Activated effector memory CD4-positive, alpha-beta T cell treated with Interleukin-2 at 50 U/mL for 16 hours (primary cell): ENCODE data around the gene PSMA6.
A peak's percentile ranks its signal among the peaks of the same experiment; 100 is the strongest.
"Not testable (repeated sequence)": the region's sequence is repeated elsewhere in the genome, so short reads cannot be mapped to it uniquely, and the experiment has no call there.

ENCODE experiments used
- DNase-seq: peaks from one replicate; pipeline ENCODE4 v3.0.0-alpha.2; 2020

Gene PSMA6

DNA sequence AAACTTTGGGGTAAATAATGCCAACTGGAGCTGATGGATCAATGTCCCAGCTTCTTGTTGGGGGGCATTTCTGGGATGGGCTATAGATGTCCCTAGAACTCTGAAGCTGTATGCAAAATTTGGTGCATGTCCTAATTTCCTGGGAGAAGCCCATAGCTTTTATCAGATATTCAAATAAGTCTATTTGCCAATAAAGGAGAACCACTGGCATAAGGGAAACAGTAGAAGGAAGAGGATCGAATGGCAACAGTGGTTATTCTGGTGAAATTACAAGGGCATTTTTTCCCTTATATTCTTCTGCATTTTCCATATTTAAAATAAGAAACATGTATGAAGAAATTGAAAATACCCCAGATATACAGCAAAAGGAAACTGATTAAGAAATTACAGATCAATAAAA is 34.2 kb downstream of the PSMA6 start:
- no peak for DNase-seq

- DNase-seq: no peak
These were observed 39.7 kb downstream of the PSMA6 start for GRCh38 chr14:35331605-35332516.

GRCh38 chr14:35332517-35333263 is 40.5 kb downstream of the PSMA6 start:
- peak; percentile 27 for DNase-seq

GRCh38 chr14:35333264-35333730 is 41.1 kb downstream of the PSMA6 start:
- no peak for DNase-seq

GRCh38 chr14:35333797-35334743 is 41.9 kb downstream of the PSMA6 start:
- no peak for DNase-seq

DNA sequence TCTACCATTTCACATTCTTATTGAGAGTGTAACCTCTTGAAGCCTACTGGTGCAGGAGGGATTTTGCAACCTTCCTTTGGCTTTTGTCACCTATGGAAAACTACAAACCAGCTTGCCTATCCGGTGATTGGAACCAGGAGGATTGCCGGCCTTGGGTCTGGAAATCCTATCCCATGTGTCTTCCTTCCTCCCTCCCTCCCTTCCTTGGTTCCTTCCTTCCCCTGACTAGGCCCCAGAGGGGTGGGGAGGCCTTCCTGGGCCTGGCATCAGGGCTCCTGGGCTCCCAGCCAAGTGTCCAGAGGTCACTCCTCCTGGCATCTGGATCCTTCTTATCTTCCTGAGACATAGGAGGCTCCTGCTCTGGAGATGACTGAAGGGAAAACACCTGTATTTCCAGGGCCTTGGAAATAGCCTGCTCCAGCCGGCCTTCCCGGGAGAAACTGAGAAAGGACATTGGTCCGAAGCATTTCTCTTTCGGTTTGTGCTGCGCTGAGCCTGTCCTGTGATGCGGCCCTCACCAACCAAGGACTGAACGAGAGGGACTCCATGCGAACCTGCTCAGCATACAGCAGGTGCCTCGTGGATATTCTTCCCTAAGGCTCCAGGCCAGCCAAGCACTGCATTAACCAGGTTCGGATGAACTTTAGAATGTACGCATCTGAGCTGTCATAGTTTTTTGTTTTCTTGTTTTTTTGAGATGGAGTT is 43.4 kb downstream of the PSMA6 start:
- no peak for DNase-seq

DNA sequence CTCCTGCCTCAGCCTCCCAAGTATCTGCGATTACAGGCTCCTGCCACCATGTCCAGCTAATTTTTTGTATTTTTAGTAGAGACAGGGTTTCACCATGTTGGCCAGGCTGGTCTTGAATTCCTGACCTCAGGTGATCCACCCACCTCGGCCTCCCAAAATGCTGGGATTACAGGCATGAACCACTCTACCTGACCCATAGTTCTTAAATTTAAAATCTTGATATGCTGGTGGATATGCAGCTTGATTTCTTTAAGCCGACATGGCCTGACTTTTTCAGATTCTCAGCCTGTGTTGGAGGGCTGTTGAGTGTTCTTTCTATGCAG is 44.0 kb downstream of the PSMA6 start:
- not testable (repeated sequence) for DNase-seq

- no peak for DNase-seq
These were observed 44.5 kb downstream of the PSMA6 start for GRCh38 chr14:35336494-35337268.

GRCh38 chr14:35337269-35338255 is 45.4 kb downstream of the PSMA6 start:
- DNase-seq: no peak

DNA sequence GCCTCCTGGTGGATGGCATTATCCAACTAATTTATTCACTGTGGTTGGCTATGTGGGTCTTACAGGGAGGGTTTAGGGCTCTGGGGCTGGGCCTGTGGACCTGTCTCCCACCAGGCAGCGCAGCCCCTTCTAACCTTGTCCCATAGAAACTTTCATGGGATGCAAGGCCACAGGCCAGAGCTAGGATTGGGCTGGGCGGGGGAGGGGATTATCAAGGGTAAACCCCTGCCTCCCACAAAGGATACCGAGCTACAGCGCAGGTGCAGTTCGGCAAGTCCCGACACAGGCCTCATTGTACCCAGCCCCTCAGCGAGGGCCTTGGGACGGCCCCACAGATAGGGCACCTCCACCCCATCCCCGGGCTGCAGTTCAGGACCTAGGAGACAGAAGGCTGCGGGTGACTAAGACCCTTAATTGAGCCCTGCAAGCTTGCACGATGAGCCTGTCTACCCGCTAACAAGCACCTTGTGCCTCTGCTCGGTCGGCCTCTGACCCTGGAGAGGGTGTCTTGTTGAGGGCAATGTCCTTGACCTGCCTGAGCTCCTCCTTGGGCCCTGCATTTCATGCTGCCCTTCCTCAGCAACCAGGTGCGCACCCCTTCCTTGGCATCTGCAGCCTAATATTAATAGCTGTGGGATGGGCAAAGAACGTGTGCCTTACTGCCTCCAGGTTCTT is 46.7 kb downstream of the PSMA6 start:
- no peak for DNase-seq

- no peak for DNase-seq
These were observed 47.7 kb downstream of the PSMA6 start for GRCh38 chr14:35339761-35340406.

DNA sequence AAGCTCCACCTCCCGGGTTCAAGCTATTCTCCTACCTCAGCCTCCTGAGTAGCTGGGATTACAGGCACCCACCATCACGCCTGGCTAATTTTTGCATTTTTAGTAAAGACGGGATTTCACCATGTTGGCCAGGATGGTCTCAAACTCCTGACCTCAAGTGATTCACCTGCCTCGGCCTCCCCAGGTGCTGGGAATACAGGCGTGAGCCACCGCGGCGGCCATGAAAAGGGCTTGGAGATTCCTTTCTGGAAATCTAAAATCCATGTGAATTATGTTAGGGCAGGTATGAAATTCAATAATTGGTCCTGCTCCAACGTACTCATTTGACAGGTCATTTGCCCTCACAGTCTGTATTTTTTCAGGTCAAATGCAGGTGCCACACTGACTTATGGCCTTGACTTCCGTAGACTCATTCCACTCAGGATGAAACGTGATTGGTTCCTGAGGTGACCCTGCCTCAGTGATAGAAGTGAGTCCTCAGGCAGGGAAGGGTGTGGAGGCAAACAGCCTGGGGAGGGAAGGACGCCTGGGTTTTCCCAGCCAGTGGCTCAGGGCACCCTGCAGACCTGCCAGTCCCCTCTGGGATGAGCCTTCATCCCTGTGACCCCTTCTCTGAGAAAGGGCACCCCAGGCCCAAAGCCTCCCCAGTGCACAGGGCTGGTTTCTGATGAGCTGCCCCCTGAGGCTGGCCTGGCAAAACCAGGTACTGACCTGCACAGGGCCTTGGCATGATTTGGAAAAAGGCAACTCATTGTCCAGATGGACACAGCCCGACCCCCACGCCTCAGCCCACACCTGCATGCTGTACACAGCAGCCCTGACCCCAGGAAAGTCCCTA is 48.7 kb downstream of the PSMA6 start:
- no peak for DNase-seq

DNA sequence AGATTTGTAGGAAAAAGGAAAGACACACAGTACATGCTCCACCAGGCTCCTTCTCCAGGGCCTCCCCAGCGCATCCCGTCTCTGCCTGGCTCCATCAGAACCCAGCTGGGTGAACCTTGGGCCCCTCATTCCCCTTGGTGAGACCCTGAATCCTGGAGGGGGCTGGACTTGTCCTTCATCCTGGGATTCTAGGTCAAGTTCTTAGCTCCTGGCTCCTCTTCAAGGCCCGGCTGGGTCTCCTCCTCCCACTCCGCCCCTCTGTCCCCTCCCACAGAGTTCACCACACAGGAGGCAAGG is 49.2 kb downstream of the PSMA6 start:
- no peak for DNase-seq

DNA sequence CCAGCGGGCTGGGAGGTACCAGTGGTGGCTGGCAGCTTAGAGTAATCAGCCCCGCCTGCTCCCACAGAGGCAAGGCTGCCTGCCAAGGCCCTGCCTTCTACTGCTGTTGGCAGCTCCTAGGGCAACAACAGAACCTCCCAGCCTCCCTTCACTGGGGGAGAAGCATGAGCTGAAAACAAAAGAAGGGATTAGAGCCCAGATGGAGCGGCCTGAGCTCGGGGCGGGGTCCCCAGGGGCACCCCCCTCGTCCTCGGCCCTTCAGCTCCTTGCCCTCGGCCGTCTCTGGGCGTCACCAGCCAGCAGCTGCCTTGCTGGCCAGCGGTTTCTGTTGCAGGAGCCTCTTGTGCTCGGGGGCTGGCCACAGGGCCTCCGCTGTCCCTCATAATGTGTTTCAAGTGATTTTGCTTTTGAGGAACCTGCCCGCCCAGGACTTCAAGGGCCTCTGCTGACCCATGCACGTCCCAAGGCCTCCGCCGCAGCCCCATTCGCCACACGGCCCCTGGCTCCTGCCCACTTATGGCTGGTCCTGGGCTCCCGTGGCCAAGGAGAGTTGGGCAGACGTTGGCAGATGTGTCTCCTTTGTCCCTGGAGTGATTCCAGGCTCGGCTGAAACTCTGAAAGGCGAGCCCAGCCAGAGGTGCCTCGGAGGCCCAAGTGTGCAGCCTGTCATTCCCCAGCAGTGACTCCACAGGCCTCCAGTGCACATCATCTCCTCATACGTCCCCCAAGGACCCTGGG is 49.7 kb downstream of the PSMA6 start:
- DNase-seq: no peak

GRCh38 chr14:35342489-35343010 is 50.4 kb downstream of the PSMA6 start:
- DNase-seq: no peak

DNA sequence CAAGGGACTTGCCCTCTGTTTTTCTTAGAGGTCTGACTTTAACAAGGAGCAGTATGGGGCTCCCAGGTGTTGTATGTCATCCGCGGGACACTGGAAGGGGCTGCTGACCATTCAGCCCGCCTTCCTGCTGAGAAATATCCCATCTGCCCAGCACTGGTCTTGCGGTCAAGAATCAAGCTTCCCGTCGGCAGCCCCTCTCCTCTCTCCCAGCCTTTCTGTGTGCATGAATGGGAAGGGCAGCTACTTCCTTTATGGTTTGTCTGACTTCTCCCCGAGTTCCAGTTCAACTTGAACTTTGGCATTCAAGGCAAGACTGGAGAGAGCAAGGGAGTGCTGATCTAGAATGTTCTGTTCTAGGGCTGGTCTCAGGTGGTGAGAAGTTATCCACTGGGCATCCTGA is 51.5 kb downstream of the PSMA6 start:
- DNase-seq: no peak

DNA sequence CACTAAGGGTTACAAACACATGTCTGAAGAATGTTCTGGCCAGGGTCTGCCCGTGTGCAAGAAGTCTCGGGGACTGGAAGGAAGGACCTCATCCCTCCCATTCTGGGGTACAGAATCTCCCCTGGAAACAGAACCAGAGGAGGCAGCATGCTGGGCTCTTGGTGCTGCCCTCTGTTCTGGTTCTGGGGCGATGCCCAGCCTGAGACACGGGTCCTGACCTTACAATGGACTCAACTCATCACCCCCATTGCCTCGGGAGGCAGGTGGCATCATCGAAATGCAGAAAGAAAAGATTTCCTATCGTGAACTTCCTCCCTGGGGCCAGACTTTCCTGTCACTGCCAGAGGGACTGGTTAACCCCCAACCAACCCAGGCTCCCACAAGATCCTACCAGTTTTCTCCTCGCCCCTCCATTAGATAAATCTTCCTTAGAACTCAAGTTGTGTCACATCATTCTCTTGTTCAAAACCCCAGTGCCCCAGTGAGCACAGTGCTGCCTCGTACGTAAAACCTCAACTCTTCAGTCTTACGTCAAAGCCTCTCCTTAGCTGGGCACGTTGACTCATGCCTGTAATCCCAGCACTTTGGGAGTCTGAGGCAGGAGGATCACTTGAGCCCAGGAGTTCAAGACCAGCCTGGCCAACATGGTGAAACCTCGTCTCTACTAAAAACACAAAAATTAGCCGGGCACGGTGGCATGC is 52.1 kb downstream of the PSMA6 start:
- no peak for DNase-seq
